K562 (cell line): ENCODE results near the gene ADK. TPM values are rescaled to one million over a fixed set of nuclear protein-coding genes. Genes with fewer than 3 reads are reported as not detected.

Experiments used
- ATAC-seq: fragments of 200-7000 bp; cut with Tn5 transposase; 3 replicates; pipeline ENCODE4 v1.9.1; 2020; ENCODE audit warnings: moderate library complexity
- BruUV-seq: library from RNA; stranded (reverse); fragments of 400-500 nt; replicated peaks from 2 replicates; lab custom pipeline; 2021; lab: Mats Ljungman, UMichigan
- CTCF ChIA-PET: fragments of 300-600 bp; formaldehyde crosslinking; extraction: SDS; loops from one replicate; lab custom pipeline; 2021; ENCODE audit warnings: low intra/inter-chr PET ratio; lab: Yijun Ruan, JAX
- POLR2A ChIA-PET: fragments of 300-600, 350-650 bp; sonication (Branson Sonifier 250); formaldehyde crosslinking; extraction: SDS; loops from one replicate; lab custom pipeline; 2021; ENCODE audit warnings: antibody characterized with exemption, inconsistent platforms; lab: Yijun Ruan, JAX
- DNase-seq, 4 experiments: peaks; one replicate each; pipeline versions ENCODE4 v3.0.0 to v3.0.0-alpha.2; 2011 to 2018; ENCODE audit warnings: low spot score in 3 of 4, mixed read lengths in 3 of 4; ENCODE audit errors: extremely low read depth in 1 of 4
- FAIRE-seq: peaks from 2 replicates; lab custom pipeline; 2011; peaks lifted over from hg19 to GRCh38; lab: Jason Lieb, UNC
- H2AFZ ChIP-seq: 2 replicates; pipeline ENCODE4 v1.6.0; 2011; ENCODE audit warnings: low read depth, low read length, control low read depth, inconsistent platforms
- H3K27ac ChIP-seq: fragments of 200-600 bp; 3 replicates; pipeline ENCODE4 v1.8.0; 2011; ENCODE audit warnings: low read depth, mild to moderate bottlenecking, control low read depth, inconsistent platforms, low read length, moderate library complexity, mixed read lengths; ENCODE audit errors: extremely low read depth
- H3K27me3 ChIP-seq, 2 experiments: fragments of 300-600 bp in 1 of 2; 2 replicates in 1 of 2; 3 replicates in 1 of 2; pipeline versions ENCODE4 v1.6.0 to v1.8.0; 2011; ENCODE audit warnings: inconsistent platforms in 2 of 2, low read length in 2 of 2, mild to moderate bottlenecking in 1 of 2, mixed read lengths in 1 of 2, moderate library complexity in 1 of 2; ENCODE audit not compliant: control insufficient read depth in 2 of 2, insufficient read depth in 2 of 2
- H3K36me3 ChIP-seq: fragments of 300-600 bp; 3 replicates; pipeline ENCODE4 v1.8.0; 2011; ENCODE audit warnings: mild to moderate bottlenecking, low read length, inconsistent platforms; ENCODE audit not compliant: control insufficient read depth, insufficient read depth
- H3K4me1 ChIP-seq, 2 experiments: fragments of 200-600 bp in 1 of 2; replicated peaks in 1 of 2; 2 replicates in 1 of 2; 3 replicates in 1 of 2; pipeline versions ENCODE4 v1.5.1 to v1.8.0; 2011; ENCODE audit warnings: inconsistent platforms in 2 of 2, low read length in 2 of 2, mild to moderate bottlenecking in 1 of 2, mixed read lengths in 1 of 2, moderate library complexity in 1 of 2; ENCODE audit not compliant: control insufficient read depth in 2 of 2, insufficient read depth in 2 of 2
- H3K4me2 ChIP-seq: 2 replicates; pipeline ENCODE4 v1.6.1; 2011; ENCODE audit warnings: low read length, control low read depth, inconsistent platforms, mixed read lengths; ENCODE audit not compliant: insufficient read depth
- H3K4me3 ChIP-seq: fragments of 200-600 bp; sonication (generic), shearing (Covaris generic); 2 replicates; pipeline ENCODE4 v1.5.1; 2016; ENCODE audit warnings: control low read depth, inconsistent platforms
- H3K79me2 ChIP-seq: fragments of 200-600 bp; 3 replicates; pipeline ENCODE4 v1.8.0; 2011; ENCODE audit warnings: low read length, inconsistent platforms; ENCODE audit not compliant: control insufficient read depth, insufficient read depth
- H3K9ac ChIP-seq, 2 experiments: 2 replicates each; pipeline versions ENCODE4 v1.6.0 to v1.6.1; 2011; ENCODE audit warnings: low read depth in 2 of 2, low read length in 2 of 2, control low read depth in 1 of 2, inconsistent platforms in 1 of 2, mild to moderate bottlenecking in 1 of 2, mixed read lengths in 1 of 2; ENCODE audit not compliant: insufficient read depth in 1 of 2
- H3K9me1 ChIP-seq: one replicate; pipeline ENCODE4 v1.6.0; 2011; ENCODE audit warnings: inconsistent platforms, mild to moderate bottlenecking, low read length, moderate library complexity; ENCODE audit not compliant: control insufficient read depth, insufficient read depth
- H3K9me3 ChIP-seq: replicated peaks from 2 replicates; pipeline ENCODE4 v1.5.1; 2011; ENCODE audit warnings: low read depth, low read length, inconsistent platforms; ENCODE audit not compliant: control insufficient read depth, insufficient read depth
- H4K20me1 ChIP-seq: replicated peaks from 2 replicates; pipeline ENCODE4 v1.6.1; 2011; ENCODE audit warnings: low read length, inconsistent platforms, mixed read lengths; ENCODE audit not compliant: control insufficient read depth, insufficient read depth
- ARHGAP35 ChIP-seq: fragments of 450-650 bp; IDR thresholded peaks from 2 replicates; pipeline ENCODE4 v1.6.1; 2018; ENCODE audit not compliant: partially characterized antibody
- BCL6 ChIP-seq: fragments of 250-450 bp; sonication (Bioruptor Pico); IDR thresholded peaks from 2 replicates; pipeline ENCODE4 v1.4.0; 2020
- CHD4 ChIP-seq: fragments of 200-600 bp; sonication (generic); IDR thresholded peaks from 3 replicates; pipeline ENCODE4 v1.6.1; 2012; ENCODE audit warnings: low read depth, mild to moderate bottlenecking, mixed read lengths, low read length, inconsistent platforms; ENCODE audit not compliant: insufficient read depth, insufficient replicate concordance, poor library complexity, severe bottlenecking
- HNRNPH1 ChIP-seq: fragments of 200-400 bp; formaldehyde crosslinking; optimal IDR thresholded peaks from 2 replicates; pipeline ENCODE3; 2017; ENCODE audit warnings: low read depth, mild to moderate bottlenecking, low read length, moderate library complexity
- HSF4 ChIP-seq: fragments of 250-450 bp; sonication (Bioruptor Pico); IDR thresholded peaks from 2 replicates; pipeline ENCODE4 v2.1.2; 2022; ENCODE audit warnings: mild to moderate bottlenecking, moderate library complexity, borderline replicate concordance
- KLF6 ChIP-seq: fragments of 250-450 bp; sonication (Bioruptor Pico); IDR thresholded peaks from 2 replicates; pipeline ENCODE4 v1.4.0; 2020; ENCODE audit warnings: mild to moderate bottlenecking, moderate library complexity, borderline replicate concordance
- MBD2 ChIP-seq: sonication (generic); IDR thresholded peaks from 2 replicates; pipeline ENCODE4 v1.6.1; 2016; ENCODE audit warnings: low read depth, borderline replicate concordance
- NFATC3 ChIP-seq: fragments of 450-650 bp; IDR thresholded peaks from 2 replicates; pipeline ENCODE4 v1.6.1; 2017; ENCODE audit warnings: mild to moderate bottlenecking
- NR2C1 ChIP-seq, 2 experiments: fragments of 450-650 bp; IDR thresholded peaks; 2 replicates each; pipeline ENCODE4 v1.6.1; 2017; ENCODE audit warnings: mild to moderate bottlenecking in 2 of 2, antibody characterized with exemption in 1 of 2, inconsistent platforms in 1 of 2, missing compliant biosample characterization in 1 of 2, missing genetic modification characterization in 1 of 2
- NR4A1 ChIP-seq, 2 experiments: fragments of 250-450 bp in 1 of 2; fragments of 450-650 bp in 1 of 2; sonication (Bioruptor Pico) in 1 of 2; IDR thresholded peaks; 2 replicates each; pipeline versions ENCODE4 v1.4.0 to v1.6.1; 2016 to 2020; ENCODE audit warnings: mild to moderate bottlenecking in 2 of 2, missing compliant biosample characterization in 1 of 2, missing genetic modification characterization in 1 of 2, moderate library complexity in 1 of 2
- PTTG1 ChIP-seq: fragments of 450-650 bp; IDR thresholded peaks from 2 replicates; pipeline ENCODE4 v1.6.1; 2016; ENCODE audit warnings: low read depth, mild to moderate bottlenecking, missing genetic modification characterization, missing compliant biosample characterization
- TAL1 ChIP-seq: fragments of 450-650 bp; IDR thresholded peaks from 2 replicates; pipeline ENCODE4 v1.6.1; 2016; ENCODE audit warnings: mild to moderate bottlenecking
- ZNF766 ChIP-seq: fragments of 200-800 bp; sonication (Bioruptor generic); conservative IDR thresholded peaks from 2 replicates; pipeline ENCODE4 v1.6.1; 2016; ENCODE audit warnings: missing genetic modification characterization, missing compliant biosample characterization
- WGBS: fragments of 100-300 bp; shearing (Covaris generic); methylation state at CpG from one replicate; pipeline ENCODE4 v1.1.6; 2016; ENCODE audit warnings: low coverage, mixed read lengths; ENCODE audit not compliant: insufficient coverage; ENCODE audit errors: missing lambda C conversion rate; 5-methylcytosine and 5-hydroxymethylcytosine counted together
- in situ Hi-C: fragments of 300-500 bp; cut with MboI; formaldehyde crosslinking; loops from 4 replicates; pipeline ENCODE4 v1.15.0; 2018; ENCODE audit warnings: inconsistent platforms, mixed read lengths
- intact Hi-C: fragments of 100-400 bp; cut with micrococcal nuclease; formaldehyde crosslinking; loops from 2 replicates; pipeline ENCODE4 v1.14.2; 2022
- polyA plus RNA-seq, 8 experiments: library from polyadenylated mRNA; depleted of rRNA in 4 of 8; stranded (reverse) in 5 of 8; unstranded in 3 of 8; fragments of >200 nt; fragmentation: Nextera tagmentation in 2 of 8; fragmentation: Illumina TruSeq in 1 of 8; extraction: Ambion mirVana in 2 of 8; extraction: Trizol in 1 of 8; gene quantifications; 2 replicates each; pipeline versions ENCODE4 v1.2.1 to v1.2.3, GENCODE V29; 2011 to 2014; ENCODE audit warnings: inconsistent platforms in 1 of 8, missing spikeins in 1 of 8
- total RNA-seq, 7 experiments: library from RNA; depleted of rRNA in 6 of 7; stranded (reverse); fragments of >200 nt in 6 of 7; fragmentation: Illumina TruSeq in 2 of 7; extraction: Trizol in 2 of 7; gene quantifications; 2 replicates each; pipeline versions ENCODE4 v1.2.1 to v1.2.3, GENCODE V29; 2011 to 2021; ENCODE audit warnings: low replicate concordance in 1 of 7
- TF ChIP-seq, protein P1 (sequence below): sonication (generic); formaldehyde crosslinking; IDR thresholded peaks from 2 replicates; pipeline ENCODE4 v1.8.0; 2022; ENCODE audit warnings: mild to moderate bottlenecking, missing genetic modification reagents
- TF ChIP-seq, protein P2 (sequence below): fragments of 200-400 bp; formaldehyde crosslinking; IDR thresholded peaks from 2 replicates; pipeline ENCODE4 v1.6.1; 2017; ENCODE audit warnings: mild to moderate bottlenecking, low read depth, low read length, moderate library complexity

Gene ADK
- total and polyA plus RNA-seq, 9 of the 15 experiments (the other 6 are each of a cell fraction or from before 2014, with no cell fraction given): 54.2 to 97.8 (median 73.6) TPM

- in situ Hi-C loops (no loop called here), intact Hi-C loops (no loop called here)
- no peaks in the 10 kb centered on the region for H3K36me3 ChIP-seq
- no peak overlapping the region for H3K27ac ChIP-seq
- H3K9ac ChIP-seq: no peak overlapping the region
- no peaks in the 10 kb centered on the region for H4K20me1 ChIP-seq
- 95% methylated on average over 1 of the region's 1 CpG for WGBS
- H3K79me2 ChIP-seq: no peaks in the 10 kb centered on the region
- peaks cover 0 to 4% of the 10 kb centered on the region in 2 experiments; a peak in 3 of 5 replicates for H3K4me1 ChIP-seq
- no peak for ATAC-seq
- no peak overlapping the region for H2AFZ ChIP-seq
- no TSS peak for BruUV-seq
- no peak overlapping the region for H3K4me3 ChIP-seq
- H3K27me3 ChIP-seq: no peaks in the 10 kb centered on the region
- H3K9me3 ChIP-seq: no peaks in the 10 kb centered on the region
- no peak for FAIRE-seq
- ChIA-PET CTCF (no interaction called here), POLR2A (interaction anchor here (1.0 kb wide), 1 partner anchor 9 kb away, joined by 3 read pairs; no protein-coding TSS in a partner anchor)
- no peak for DNase-seq
- no peak overlapping the region for H3K4me2 ChIP-seq
- H3K9me1 ChIP-seq: no peaks in the 10 kb centered on the region
- TF ChIP-seq PTTG1 (tag) (peak; percentile 75), MBD2 (no peak), ZNF766 (CRISPR knock-in tag) (0 out of 2 replicates have a peak, but pooled peaks have one; percentile 29), BCL6 (no peak), KLF6 (peak; percentile 73; the same call in 1 of the 2 replicates), NFATC3 (no peak), HNRNPH1 (no peak), ARHGAP35 (no peak), NR2C1 (IDR thresholded peaks at IDR 0.05) (no peak), NR2C1 (tag; IDR thresholded peaks at IDR 0.05) (peak; percentile 59; the same call in 1 of the 2 replicates), TAL1 (no peak), NR4A1 (CRISPR knock-in tag; IDR thresholded peaks at IDR 0.05) (no peak), NR4A1 (tag; IDR thresholded peaks at IDR 0.05) (peak; percentile 76; the same call in 1 of the 2 replicates), CHD4 (no peak), HSF4 (no peak)
- TF ChIP-seq, protein P1, sequence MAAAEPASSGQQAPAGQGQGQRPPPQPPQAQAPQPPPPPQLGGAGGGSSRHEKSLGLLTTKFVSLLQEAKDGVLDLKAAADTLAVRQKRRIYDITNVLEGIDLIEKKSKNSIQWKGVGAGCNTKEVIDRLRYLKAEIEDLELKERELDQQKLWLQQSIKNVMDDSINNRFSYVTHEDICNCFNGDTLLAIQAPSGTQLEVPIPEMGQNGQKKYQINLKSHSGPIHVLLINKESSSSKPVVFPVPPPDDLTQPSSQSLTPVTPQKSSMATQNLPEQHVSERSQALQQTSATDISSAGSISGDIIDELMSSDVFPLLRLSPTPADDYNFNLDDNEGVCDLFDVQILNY: no peak
- TF ChIP-seq, protein P2, sequence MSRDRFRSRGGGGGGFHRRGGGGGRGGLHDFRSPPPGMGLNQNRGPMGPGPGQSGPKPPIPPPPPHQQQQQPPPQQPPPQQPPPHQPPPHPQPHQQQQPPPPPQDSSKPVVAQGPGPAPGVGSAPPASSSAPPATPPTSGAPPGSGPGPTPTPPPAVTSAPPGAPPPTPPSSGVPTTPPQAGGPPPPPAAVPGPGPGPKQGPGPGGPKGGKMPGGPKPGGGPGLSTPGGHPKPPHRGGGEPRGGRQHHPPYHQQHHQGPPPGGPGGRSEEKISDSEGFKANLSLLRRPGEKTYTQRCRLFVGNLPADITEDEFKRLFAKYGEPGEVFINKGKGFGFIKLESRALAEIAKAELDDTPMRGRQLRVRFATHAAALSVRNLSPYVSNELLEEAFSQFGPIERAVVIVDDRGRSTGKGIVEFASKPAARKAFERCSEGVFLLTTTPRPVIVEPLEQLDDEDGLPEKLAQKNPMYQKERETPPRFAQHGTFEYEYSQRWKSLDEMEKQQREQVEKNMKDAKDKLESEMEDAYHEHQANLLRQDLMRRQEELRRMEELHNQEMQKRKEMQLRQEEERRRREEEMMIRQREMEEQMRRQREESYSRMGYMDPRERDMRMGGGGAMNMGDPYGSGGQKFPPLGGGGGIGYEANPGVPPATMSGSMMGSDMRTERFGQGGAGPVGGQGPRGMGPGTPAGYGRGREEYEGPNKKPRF: no peak
Measured at GRCh38 chr10:74434547-74434946, 283.5 kb downstream of the ADK start.
